IPS-20b (cell line): Measurements from ENCODE around the gene SOCS4.
"Not testable (repeated sequence)": the region's sequence is repeated elsewhere in the genome, so short reads cannot be mapped to it uniquely, and the experiment has no call there.

Experiments
- H3K27ac ChIP-seq: one replicate; pipeline ENCODE4 v1.5.1; 2013; ENCODE audit warnings: low read length
- H3K27me3 ChIP-seq: 2 replicates; pipeline ENCODE4 v1.6.1; 2013; ENCODE audit warnings: mild to moderate bottlenecking, low read length, inconsistent platforms; ENCODE audit not compliant: insufficient read depth
- H3K36me3 ChIP-seq: 2 replicates; pipeline ENCODE4 v1.6.1; 2013; ENCODE audit warnings: low read depth, mild to moderate bottlenecking, inconsistent platforms, low read length, moderate library complexity; ENCODE audit not compliant: insufficient read depth
- H3K4me1 ChIP-seq: 2 replicates; pipeline ENCODE4 v1.6.1; 2013; ENCODE audit warnings: mild to moderate bottlenecking, control low read depth, inconsistent platforms, low read length, moderate library complexity; ENCODE audit not compliant: insufficient read depth
- H3K4me3 ChIP-seq: 2 replicates; pipeline ENCODE4 v1.5.1; 2013; ENCODE audit warnings: mild to moderate bottlenecking, low read length, inconsistent platforms
- H3K9ac ChIP-seq: 2 replicates; pipeline ENCODE4 v1.6.1; 2013; ENCODE audit warnings: low read depth, mild to moderate bottlenecking, inconsistent platforms, low read length, moderate library complexity
- H3K9me3 ChIP-seq: 2 replicates; pipeline ENCODE4 v1.6.1; 2013; ENCODE audit warnings: mild to moderate bottlenecking, low read depth, low read length, inconsistent platforms; ENCODE audit not compliant: insufficient read depth

SOCS4 gene

GRCh38 chr14:55028066-55028465, 1.0 kb downstream of the SOCS4 start:
- H3K27me3 ChIP-seq = no peaks in the 10 kb centered on the region
- H3K36me3 ChIP-seq = peaks cover 24% of the 10 kb centered on the region
- peak overlapping the region; percentile 98 for H3K9ac ChIP-seq
- peak overlapping the region; percentile 94 for H3K4me3 ChIP-seq
- no peaks in the 10 kb centered on the region for H3K9me3 ChIP-seq
- peaks cover 24% of the 10 kb centered on the region for H3K4me1 ChIP-seq
- H3K27ac ChIP-seq = peak overlapping the region; percentile 75

GRCh38 chr14:55028476-55028875, 1.4 kb downstream of the SOCS4 start:
- peaks cover 24% of the 10 kb centered on the region for H3K36me3 ChIP-seq
- H3K4me1 ChIP-seq = peaks cover 20% of the 10 kb centered on the region
- peak overlapping the region; percentile 94 for H3K4me3 ChIP-seq
- peak overlapping the region; percentile 98; the same call in 1 of the 2 replicates for H3K9ac ChIP-seq
- H3K27me3 ChIP-seq = no peaks in the 10 kb centered on the region
- H3K27ac ChIP-seq = no peak overlapping the region
- no peaks in the 10 kb centered on the region for H3K9me3 ChIP-seq

GRCh38 chr14:55031190-55031589, 4.2 kb downstream of the SOCS4 start:
- Histone ChIP-seq H3K27ac (no peak overlapping the region), H3K4me1 (peaks cover 11% of the 10 kb centered on the region; the same call in 1 of the 2 replicates), H3K4me3 (no peak overlapping the region), H3K36me3 (peaks cover 39% of the 10 kb centered on the region), H3K9me3 (no peaks in the 10 kb centered on the region), H3K27me3 (no peaks in the 10 kb centered on the region), H3K9ac (no peak overlapping the region)

GRCh38 chr14:55037995-55038394, 11.0 kb downstream of the SOCS4 start:
- not testable (repeated sequence) for H3K9ac ChIP-seq, H3K4me1 ChIP-seq, H3K9me3 ChIP-seq, H3K4me3 ChIP-seq, H3K27ac ChIP-seq
- Histone ChIP-seq H3K36me3 (peaks cover 56% of the 10 kb centered on the region), H3K27me3 (peaks cover 28% of the 10 kb centered on the region; the same call in 1 of the 2 replicates)

GRCh38 chr14:55038708-55039107, 11.7 kb downstream of the SOCS4 start:
- Histone ChIP-seq H3K9me3 (no peaks in the 10 kb centered on the region), H3K27ac (no peak overlapping the region), H3K27me3 (peaks cover 31% of the 10 kb centered on the region; the same call in 1 of the 2 replicates), H3K4me1 (no peaks in the 10 kb centered on the region), H3K9ac (no peak overlapping the region), H3K4me3 (no peak overlapping the region), H3K36me3 (peaks cover 57% of the 10 kb centered on the region)

GRCh38 chr14:55043528-55043927, 16.5 kb downstream of the SOCS4 start:
- H3K9me3 ChIP-seq = no peaks in the 10 kb centered on the region
- H3K27ac ChIP-seq = no peak overlapping the region
- H3K4me3 ChIP-seq = no peak overlapping the region
- peaks cover 31% of the 10 kb centered on the region; the same call in 1 of the 2 replicates for H3K27me3 ChIP-seq
- H3K4me1 ChIP-seq = no peaks in the 10 kb centered on the region
- peaks cover 36% of the 10 kb centered on the region for H3K36me3 ChIP-seq
- no peak overlapping the region for H3K9ac ChIP-seq

- H3K36me3 ChIP-seq = peaks cover 29% of the 10 kb centered on the region
- no peaks in the 10 kb centered on the region for H3K4me1 ChIP-seq
- no peaks in the 10 kb centered on the region for H3K9me3 ChIP-seq
- H3K27me3 ChIP-seq = peaks cover 27% of the 10 kb centered on the region; the same call in 1 of the 2 replicates
- H3K27ac ChIP-seq = no peak overlapping the region
- no peak overlapping the region for H3K9ac ChIP-seq
- H3K4me3 ChIP-seq = no peak overlapping the region
Observed at GRCh38 chr14:55045087-55045486, 18.1 kb downstream of the SOCS4 start.

GRCh38 chr14:55047301-55048053, 20.4 kb downstream of the SOCS4 start:
- Histone ChIP-seq H3K9me3 (no peaks in the 10 kb centered on the region), H3K4me3 (no peak overlapping the region), H3K4me1 (no peaks in the 10 kb centered on the region), H3K27me3 (peaks cover 8% of the 10 kb centered on the region; the same call in 1 of the 2 replicates), H3K27ac (no peak overlapping the region), H3K36me3 (peaks cover 27% of the 10 kb centered on the region), H3K9ac (no peak overlapping the region)

GRCh38 chr14:55048900-55049436, 21.9 kb downstream of the SOCS4 start:
- H3K27ac ChIP-seq = no peak overlapping the region
- H3K9me3 ChIP-seq = no peaks in the 10 kb centered on the region
- H3K4me3 ChIP-seq = no peak overlapping the region
- no peak overlapping the region for H3K9ac ChIP-seq
- peaks cover 9% of the 10 kb centered on the region; the same call in 1 of the 2 replicates for H3K4me1 ChIP-seq
- H3K36me3 ChIP-seq = peaks cover 25% of the 10 kb centered on the region
- H3K27me3 ChIP-seq = no peaks in the 10 kb centered on the region; the same call in 1 of the 2 replicates

GRCh38 chr14:55051165-55051422, 24.1 kb downstream of the SOCS4 start:
- peaks cover 9% of the 10 kb centered on the region; the same call in 1 of the 2 replicates for H3K4me1 ChIP-seq
- H3K9me3 ChIP-seq = no peaks in the 10 kb centered on the region
- H3K36me3 ChIP-seq = peaks cover 30% of the 10 kb centered on the region
- H3K27ac ChIP-seq = no peak overlapping the region
- peak overlapping the region; percentile 80 for H3K9ac ChIP-seq
- H3K27me3 ChIP-seq = no peaks in the 10 kb centered on the region
- peak overlapping the region; percentile 96 for H3K4me3 ChIP-seq

GRCh38 chr14:55051423-55052268, 24.6 kb downstream of the SOCS4 start, which contains the start of gene MAPK1IP1L:
Gene MAPK1IP1L, plus strand, starts transcription at chr14:55051647. Its CDS starts 10,037 bp downstream, at chr14:55061684.
- peak within 1 kb of the TSS; percentile 99 for H3K27ac ChIP-seq

More at GRCh38 chr14:55051423-55052268, 24.6 kb downstream of the SOCS4 start, which contains the start of gene MAPK1IP1L:
- no peaks in the 10 kb centered on the region for H3K27me3 ChIP-seq
- peaks cover 9% of the 10 kb centered on the region; the same call in 1 of the 2 replicates for H3K4me1 ChIP-seq
- H3K36me3 ChIP-seq = peaks cover 32% of the 10 kb centered on the region
- peak within 1 kb of the TSS; percentile 96 for H3K4me3 ChIP-seq
- H3K9me3 ChIP-seq = no peaks in the 10 kb centered on the region
- peak within 1 kb of the TSS; percentile 99 for H3K9ac ChIP-seq
